ENCODE measurements around the gene CCDC80.

DNA sequence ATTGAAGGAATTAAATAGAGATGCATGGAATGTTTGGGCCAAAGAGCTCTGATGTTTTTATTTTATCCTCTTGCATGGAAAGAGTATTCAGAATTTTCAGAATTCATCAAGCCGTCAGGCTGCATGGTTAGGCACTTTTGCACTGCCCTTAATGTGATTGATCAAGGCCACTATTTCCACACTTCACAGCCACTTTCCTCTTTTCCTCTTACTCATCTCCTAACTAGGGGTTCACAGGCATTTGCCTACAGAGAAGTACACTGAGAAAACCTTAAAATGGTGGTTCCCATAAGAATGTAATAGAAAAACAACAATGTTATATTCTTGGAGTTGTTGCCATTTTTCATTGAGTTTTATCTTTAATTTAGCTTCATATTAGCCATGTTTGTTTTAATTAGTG lies 68.2 kb downstream of the CCDC80 start:
- TF ChIP-seq POLR2AphosphoS5 (IDR thresholded peaks at IDR 0.05; ENCODE audit: borderline replicate concordance, low read depth, low read length) = no peak
- no peak for TF ChIP-seq EZH2 (IDR thresholded peaks at IDR 0.05)
